IPS-18a (cell line): Measurements from ENCODE around the gene FDX1.

Experiments
- H3K27ac ChIP-seq: one replicate; pipeline ENCODE4 v1.5.1; 2013; ENCODE audit warnings: low read length
- H3K27me3 ChIP-seq: one replicate; pipeline ENCODE4 v1.6.1; 2013; ENCODE audit warnings: mild to moderate bottlenecking, low read length; ENCODE audit not compliant: control insufficient read depth, insufficient read depth
- H3K36me3 ChIP-seq: one replicate; pipeline ENCODE4 v1.6.1; 2013; ENCODE audit warnings: low read depth, low read length; ENCODE audit not compliant: control insufficient read depth
- H3K4me1 ChIP-seq: one replicate; pipeline ENCODE4 v1.6.1; 2013; ENCODE audit warnings: low read depth, low read length; ENCODE audit not compliant: control insufficient read depth
- H3K4me3 ChIP-seq: one replicate; pipeline ENCODE4 v1.5.1; 2013; ENCODE audit warnings: low read length
- H3K9ac ChIP-seq: one replicate; pipeline ENCODE4 v1.6.1; 2013; ENCODE audit warnings: mild to moderate bottlenecking, low read length, moderate library complexity
- H3K9me3 ChIP-seq: one replicate; pipeline ENCODE4 v1.6.1; 2013; ENCODE audit warnings: low read depth, low read length; ENCODE audit not compliant: control insufficient read depth

Gene FDX1

GRCh38 chr11:110450246-110450645, 20.5 kb downstream of the FDX1 start:
- Histone ChIP-seq H3K27ac (no peak overlapping the region), H3K27me3 (no peaks in the 10 kb centered on the region), H3K36me3 (no peaks in the 10 kb centered on the region), H3K9ac (no peak overlapping the region), H3K4me3 (no peak overlapping the region), H3K4me1 (no peaks in the 10 kb centered on the region), H3K9me3 (no peaks in the 10 kb centered on the region)

- Histone ChIP-seq H3K9ac (no peak overlapping the region), H3K9me3 (no peaks in the 10 kb centered on the region), H3K36me3 (no peaks in the 10 kb centered on the region), H3K4me3 (no peak overlapping the region), H3K27ac (no peak overlapping the region), H3K4me1 (no peaks in the 10 kb centered on the region), H3K27me3 (no peaks in the 10 kb centered on the region)
Measured at GRCh38 chr11:110452720-110453119, 23.0 kb downstream of the FDX1 start.

GRCh38 chr11:110453684-110454354, 24.1 kb downstream of the FDX1 start:
- Histone ChIP-seq H3K4me1 (no peaks in the 10 kb centered on the region), H3K4me3 (no peak overlapping the region), H3K9me3 (no peaks in the 10 kb centered on the region), H3K36me3 (no peaks in the 10 kb centered on the region), H3K27me3 (no peaks in the 10 kb centered on the region), H3K9ac (no peak overlapping the region), H3K27ac (no peak overlapping the region)

GRCh38 chr11:110454609-110455008, 24.9 kb downstream of the FDX1 start:
- no peak overlapping the region for H3K4me3 ChIP-seq
- no peaks in the 10 kb centered on the region for H3K36me3 ChIP-seq
- H3K4me1 ChIP-seq = no peaks in the 10 kb centered on the region
- H3K27me3 ChIP-seq = no peaks in the 10 kb centered on the region
- no peaks in the 10 kb centered on the region for H3K9me3 ChIP-seq
- H3K9ac ChIP-seq = no peak overlapping the region
- no peak overlapping the region for H3K27ac ChIP-seq

GRCh38 chr11:110455718-110456117, 26.0 kb downstream of the FDX1 start:
- no peak overlapping the region for H3K27ac ChIP-seq
- no peaks in the 10 kb centered on the region for H3K4me1 ChIP-seq
- H3K27me3 ChIP-seq = no peaks in the 10 kb centered on the region
- no peak overlapping the region for H3K9ac ChIP-seq
- no peaks in the 10 kb centered on the region for H3K36me3 ChIP-seq
- no peak overlapping the region for H3K4me3 ChIP-seq
- H3K9me3 ChIP-seq = no peaks in the 10 kb centered on the region

GRCh38 chr11:110463153-110463552, 33.4 kb downstream of the FDX1 start:
- Histone ChIP-seq H3K9me3 (no peaks in the 10 kb centered on the region), H3K36me3 (no peaks in the 10 kb centered on the region), H3K4me1 (no peaks in the 10 kb centered on the region)

GRCh38 chr11:110465231-110465630, 35.5 kb downstream of the FDX1 start:
- Histone ChIP-seq H3K27me3 (no peaks in the 10 kb centered on the region), H3K27ac (no peak overlapping the region), H3K4me3 (no peak overlapping the region), H3K9me3 (no peaks in the 10 kb centered on the region), H3K9ac (no peak overlapping the region), H3K4me1 (no peaks in the 10 kb centered on the region), H3K36me3 (no peaks in the 10 kb centered on the region)

More at GRCh38 chr11:110463153-110463552, 33.4 kb downstream of the FDX1 start:
- Histone ChIP-seq H3K9ac (no peak overlapping the region), H3K27me3 (no peaks in the 10 kb centered on the region), H3K4me3 (no peak overlapping the region), H3K27ac (no peak overlapping the region)

- no peak overlapping the region for H3K4me3 ChIP-seq
- H3K9ac ChIP-seq = no peak overlapping the region
- no peaks in the 10 kb centered on the region for H3K4me1 ChIP-seq
- no peaks in the 10 kb centered on the region for H3K9me3 ChIP-seq
- H3K27me3 ChIP-seq = no peaks in the 10 kb centered on the region
- H3K27ac ChIP-seq = no peak overlapping the region
- no peaks in the 10 kb centered on the region for H3K36me3 ChIP-seq
Measured at GRCh38 chr11:110467556-110467955, 37.8 kb downstream of the FDX1 start.

GRCh38 chr11:110468121-110468520, 38.4 kb downstream of the FDX1 start:
- Histone ChIP-seq H3K4me3 (no peak overlapping the region), H3K9me3 (no peaks in the 10 kb centered on the region), H3K27me3 (no peaks in the 10 kb centered on the region), H3K9ac (no peak overlapping the region), H3K4me1 (no peaks in the 10 kb centered on the region), H3K36me3 (no peaks in the 10 kb centered on the region), H3K27ac (no peak overlapping the region)

GRCh38 chr11:110469127-110469526, 39.4 kb downstream of the FDX1 start:
- Histone ChIP-seq H3K4me1 (peaks cover 2% of the 10 kb centered on the region), H3K36me3 (no peaks in the 10 kb centered on the region), H3K9ac (no peak overlapping the region), H3K4me3 (no peak overlapping the region), H3K27me3 (no peaks in the 10 kb centered on the region), H3K27ac (no peak overlapping the region), H3K9me3 (no peaks in the 10 kb centered on the region)

- Histone ChIP-seq H3K36me3 (no peaks in the 10 kb centered on the region), H3K4me1 (peaks cover 9% of the 10 kb centered on the region), H3K9ac (no peak overlapping the region), H3K27me3 (no peaks in the 10 kb centered on the region), H3K4me3 (no peak overlapping the region), H3K27ac (no peak overlapping the region), H3K9me3 (no peaks in the 10 kb centered on the region)
Measured at GRCh38 chr11:110470716-110471115, 41.0 kb downstream of the FDX1 start.

- Histone ChIP-seq H3K4me1 (peaks cover 9% of the 10 kb centered on the region), H3K4me3 (no peak overlapping the region), H3K27me3 (no peaks in the 10 kb centered on the region), H3K36me3 (no peaks in the 10 kb centered on the region), H3K9ac (no peak overlapping the region), H3K27ac (no peak overlapping the region), H3K9me3 (no peaks in the 10 kb centered on the region)
Measured at GRCh38 chr11:110471371-110471770, 41.6 kb downstream of the FDX1 start.
